ENCODE results near the gene CRYL1. TPM values are rescaled to one million over a fixed set of nuclear protein-coding genes. Genes with fewer than 3 reads are reported as not detected.

CRYL1 gene
- total RNA-seq, 1 experiment from 2014 or later: 5.9 TPM

DNA sequence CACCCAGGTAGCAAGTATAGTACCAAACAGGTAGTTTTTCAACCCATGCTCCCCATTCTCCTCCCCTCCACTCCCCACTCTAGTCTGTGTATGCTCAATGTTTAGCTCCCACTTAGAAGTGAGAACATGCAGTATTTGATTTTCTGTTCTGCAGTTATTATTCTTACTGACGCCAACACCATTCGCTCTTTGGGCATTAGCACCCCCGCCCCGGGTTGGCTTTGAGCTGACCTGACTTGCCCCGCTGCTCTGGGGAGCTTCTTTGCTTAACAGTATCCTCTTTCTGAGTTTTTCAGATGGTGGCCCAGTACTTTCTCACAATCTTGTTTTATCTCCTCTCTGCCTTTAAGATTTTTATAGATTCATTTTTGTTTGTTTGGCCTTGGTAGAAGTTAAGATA is 138.7 kb downstream of the CRYL1 start:
- H3K27ac ChIP-seq (ENCODE audit: low read depth, low read length, poor library complexity, severe bottlenecking): no peak overlapping the region
- POLR2A ChIA-PET (ENCODE audit: low non-redundant PET): no interaction called here
- no TSS peak for BruUV-seq (replicated peaks)
- no peaks in the 10 kb centered on the region for H3K4me1 ChIP-seq (ENCODE audit: insufficient read depth, low read length, poor library complexity, severe bottlenecking)
- intact Hi-C loops (cut with micrococcal nuclease; ENCODE audit: unreplicated experiment): no loop called here
- CTCF ChIA-PET: no interaction called here
- DNase-seq (ENCODE audit: low spot score): no peak
- no peak overlapping the region for H3K4me3 ChIP-seq (ENCODE audit: low read depth, low read length, poor library complexity, severe bottlenecking)
- no peaks in the 10 kb centered on the region for H3K36me3 ChIP-seq (ENCODE audit: insufficient read depth, low read length, poor library complexity, severe bottlenecking)
- no peaks in the 10 kb centered on the region for H3K9me3 ChIP-seq (ENCODE audit: low read depth, low read length, poor library complexity, severe bottlenecking)
- H3K27me3 ChIP-seq (replicated peaks; ENCODE audit: insufficient read depth, low read depth, low read length, poor library complexity): no peaks in the 10 kb centered on the region
- TF ChIP-seq, protein P1, sequence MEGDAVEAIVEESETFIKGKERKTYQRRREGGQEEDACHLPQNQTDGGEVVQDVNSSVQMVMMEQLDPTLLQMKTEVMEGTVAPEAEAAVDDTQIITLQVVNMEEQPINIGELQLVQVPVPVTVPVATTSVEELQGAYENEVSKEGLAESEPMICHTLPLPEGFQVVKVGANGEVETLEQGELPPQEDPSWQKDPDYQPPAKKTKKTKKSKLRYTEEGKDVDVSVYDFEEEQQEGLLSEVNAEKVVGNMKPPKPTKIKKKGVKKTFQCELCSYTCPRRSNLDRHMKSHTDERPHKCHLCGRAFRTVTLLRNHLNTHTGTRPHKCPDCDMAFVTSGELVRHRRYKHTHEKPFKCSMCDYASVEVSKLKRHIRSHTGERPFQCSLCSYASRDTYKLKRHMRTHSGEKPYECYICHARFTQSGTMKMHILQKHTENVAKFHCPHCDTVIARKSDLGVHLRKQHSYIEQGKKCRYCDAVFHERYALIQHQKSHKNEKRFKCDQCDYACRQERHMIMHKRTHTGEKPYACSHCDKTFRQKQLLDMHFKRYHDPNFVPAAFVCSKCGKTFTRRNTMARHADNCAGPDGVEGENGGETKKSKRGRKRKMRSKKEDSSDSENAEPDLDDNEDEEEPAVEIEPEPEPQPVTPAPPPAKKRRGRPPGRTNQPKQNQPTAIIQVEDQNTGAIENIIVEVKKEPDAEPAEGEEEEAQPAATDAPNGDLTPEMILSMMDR (conservative IDR thresholded peaks at IDR 0.05; ENCODE audit: low read depth, low read length): no peak
- TF ChIP-seq EZH2 (IDR thresholded peaks at IDR 0.05; ENCODE audit: borderline replicate concordance, low read depth, low read length, poor library complexity, severe bottlenecking): no peak

DNA sequence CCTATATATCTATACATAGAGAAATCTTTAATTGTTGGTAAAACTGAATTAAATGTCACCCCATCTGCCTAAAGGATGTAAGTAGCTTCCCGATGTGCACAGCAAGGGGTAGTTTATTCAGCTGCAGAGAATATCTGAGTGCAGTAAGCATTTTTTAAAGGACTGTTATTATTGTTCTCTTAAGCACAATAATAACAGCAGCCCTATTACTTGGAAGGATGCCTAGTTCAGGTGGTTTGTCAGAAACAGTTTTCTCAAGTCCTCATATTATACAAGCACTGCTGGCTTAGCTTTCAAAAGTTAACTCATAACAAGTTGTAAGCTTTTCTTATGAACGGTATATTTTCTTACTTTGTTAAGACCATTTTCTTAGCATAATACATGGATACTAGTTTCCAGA is 142.6 kb downstream of the CRYL1 start:
- POLR2A ChIA-PET (ENCODE audit: low non-redundant PET): no interaction called here
- Histone ChIP-seq H3K27ac (ENCODE audit: low read depth, low read length, poor library complexity, severe bottlenecking) (no peak overlapping the region), H3K4me1 (ENCODE audit: insufficient read depth, low read length, poor library complexity, severe bottlenecking) (no peaks in the 10 kb centered on the region), H3K36me3 (ENCODE audit: insufficient read depth, low read length, poor library complexity, severe bottlenecking) (no peaks in the 10 kb centered on the region), H3K9me3 (ENCODE audit: low read depth, low read length, poor library complexity, severe bottlenecking) (no peaks in the 10 kb centered on the region), H3K27me3 (replicated peaks; ENCODE audit: insufficient read depth, low read depth, low read length, poor library complexity) (no peaks in the 10 kb centered on the region), H3K4me3 (ENCODE audit: low read depth, low read length, poor library complexity, severe bottlenecking) (no peak overlapping the region)
- no peak for DNase-seq (ENCODE audit: low spot score)
- intact Hi-C loops (cut with micrococcal nuclease; ENCODE audit: unreplicated experiment): no loop called here
- BruUV-seq (replicated peaks): no TSS peak
- CTCF ChIA-PET: no interaction called here
- TF ChIP-seq, protein P1 (conservative IDR thresholded peaks at IDR 0.05; ENCODE audit: low read depth, low read length): no peak
- no peak for TF ChIP-seq EZH2 (IDR thresholded peaks at IDR 0.05; ENCODE audit: borderline replicate concordance, low read depth, low read length, poor library complexity, severe bottlenecking)

DNA sequence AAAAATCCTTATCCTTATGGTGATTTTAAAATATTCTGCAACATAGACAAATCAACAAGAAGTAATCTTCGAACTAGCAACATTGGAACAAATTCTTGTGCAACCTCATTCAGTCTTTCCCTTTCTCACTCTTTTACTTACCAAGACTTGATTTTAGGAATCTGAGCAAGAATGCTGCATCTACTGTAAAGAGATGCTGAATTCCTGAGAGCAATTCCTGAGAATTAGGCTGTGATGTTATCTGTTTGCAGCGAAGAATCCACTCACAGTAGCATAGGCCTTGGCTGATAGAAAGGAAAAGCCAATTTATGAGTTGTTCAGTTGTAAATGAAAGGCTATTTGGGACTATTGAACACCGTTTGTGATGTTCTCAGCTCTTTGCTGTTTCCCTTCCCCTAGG is 144.3 kb downstream of the CRYL1 start:
- no TSS peak for BruUV-seq (replicated peaks)
- H3K9me3 ChIP-seq (ENCODE audit: low read depth, low read length, poor library complexity, severe bottlenecking): no peaks in the 10 kb centered on the region
- ChIA-PET POLR2A (ENCODE audit: low non-redundant PET) (no interaction called here), CTCF (no interaction called here)
- no peak overlapping the region for H3K27ac ChIP-seq (ENCODE audit: low read depth, low read length, poor library complexity, severe bottlenecking)
- H3K36me3 ChIP-seq (ENCODE audit: insufficient read depth, low read length, poor library complexity, severe bottlenecking): no peaks in the 10 kb centered on the region
- intact Hi-C loops (cut with micrococcal nuclease; ENCODE audit: unreplicated experiment): no loop called here
- H3K4me1 ChIP-seq (ENCODE audit: insufficient read depth, low read length, poor library complexity, severe bottlenecking): no peaks in the 10 kb centered on the region
- DNase-seq (ENCODE audit: low spot score): no peak
- no peak for TF ChIP-seq EZH2 (IDR thresholded peaks at IDR 0.05; ENCODE audit: borderline replicate concordance, low read depth, low read length, poor library complexity, severe bottlenecking)
- TF ChIP-seq, protein P1 (conservative IDR thresholded peaks at IDR 0.05; ENCODE audit: low read depth, low read length): no peak
- no peak overlapping the region for H3K4me3 ChIP-seq (ENCODE audit: low read depth, low read length, poor library complexity, severe bottlenecking)
- no peaks in the 10 kb centered on the region for H3K27me3 ChIP-seq (replicated peaks; ENCODE audit: insufficient read depth, low read depth, low read length, poor library complexity)

All from A673 (cell line).